GM18519 (cell line): ENCODE results near the gene RLN2.

ENCODE experiments used
- ATAC-seq: cut with Tn5 transposase; IDR thresholded peaks from one replicate; pipeline ENCODE4 v1.9.1; 2021; ENCODE audit warnings: mild to moderate bottlenecking, moderate library complexity; ENCODE audit not compliant: unreplicated experiment, low FRiP score

The RLN2 gene

GRCh38 chr9:5274770-5275169 lies 29.7 kb downstream of the RLN2 start:
- ATAC-seq, result no peak

DNA sequence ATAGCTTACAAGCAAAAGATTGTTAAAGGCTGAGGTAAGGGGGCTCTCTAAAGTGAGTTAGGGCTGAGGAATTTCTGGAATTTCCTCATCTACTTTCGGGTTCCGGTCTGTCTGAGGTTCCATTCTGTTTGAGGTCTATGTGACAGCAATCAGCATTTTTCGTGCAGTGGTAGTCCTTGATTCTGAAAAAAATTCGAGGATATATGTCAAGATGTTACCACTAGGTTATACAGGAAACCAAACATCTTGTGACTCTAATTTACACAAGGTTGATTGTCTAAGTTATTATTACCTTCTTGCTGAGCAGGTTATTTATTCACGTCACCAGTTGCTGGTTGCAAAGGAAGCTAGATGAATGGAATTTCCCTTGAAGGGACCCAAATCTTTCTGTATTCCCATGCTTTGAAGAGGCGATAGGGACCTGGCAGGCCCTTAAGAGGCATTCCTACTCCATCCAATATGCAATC lies 35.2 kb downstream of the RLN2 start:
- no peak for ATAC-seq

DNA sequence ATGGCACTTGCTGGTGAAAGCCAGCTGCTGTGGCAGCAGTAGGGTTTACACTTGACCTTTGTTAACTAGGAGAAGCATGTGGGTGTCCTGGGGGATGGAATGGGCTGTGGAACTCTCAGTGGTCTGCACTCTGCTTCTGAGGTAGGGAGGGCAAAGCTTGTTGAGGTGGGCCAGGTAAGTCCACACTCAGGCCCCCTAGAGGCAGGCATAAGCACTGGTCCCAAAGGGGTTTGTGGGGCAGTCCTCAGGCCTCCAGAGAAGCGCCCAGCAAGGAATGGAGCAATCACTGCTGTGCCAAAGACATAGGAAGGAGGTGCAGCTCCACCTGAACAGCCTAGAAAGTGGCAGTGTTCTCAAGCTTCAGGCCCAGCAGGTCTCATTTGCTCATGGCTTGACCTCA lies 38.6 kb downstream of the RLN2 start:
- no peak for ATAC-seq

GRCh38 chr9:5264219-5264595 lies 40.3 kb downstream of the RLN2 start:
- ATAC-seq, result no peak

DNA sequence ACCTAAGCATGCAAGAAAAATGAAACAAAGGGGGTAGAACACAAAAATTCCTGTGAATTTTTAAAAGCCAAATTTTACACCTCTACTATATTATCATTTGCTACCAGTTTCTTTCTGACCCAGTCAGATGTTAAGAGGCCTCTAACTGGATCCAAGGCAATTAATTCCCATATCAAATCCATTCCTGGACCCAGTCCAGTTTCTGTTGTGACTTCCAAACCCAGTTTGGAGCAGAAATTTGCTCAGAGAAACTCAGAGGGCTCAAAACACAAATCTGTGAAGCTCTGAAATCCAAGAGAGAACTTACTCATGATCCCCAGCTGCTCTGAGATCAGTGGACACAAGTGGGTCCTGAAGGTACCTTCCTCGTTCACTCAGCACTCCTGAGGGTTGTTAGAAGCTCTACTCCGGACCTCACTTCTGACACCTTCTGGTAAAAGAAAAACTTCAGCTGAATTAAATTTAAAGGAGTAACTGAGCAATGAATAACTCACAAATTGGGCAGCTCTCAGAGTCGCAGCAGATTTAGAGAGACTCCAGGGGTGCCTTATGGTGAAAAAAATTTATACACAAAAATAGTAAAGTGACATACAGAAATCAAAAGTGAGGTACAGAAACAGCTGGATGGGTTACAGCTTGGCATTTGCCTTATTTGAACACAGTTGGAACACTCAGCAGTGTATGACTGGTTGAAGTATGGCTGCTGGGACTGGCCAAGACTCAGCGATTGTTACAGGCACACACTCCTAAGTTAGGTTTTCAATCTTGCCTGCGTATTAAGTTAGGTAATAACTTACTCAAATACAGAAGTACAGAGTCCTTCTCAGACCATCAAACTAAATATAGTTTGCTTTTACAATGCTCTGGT lies 40.9 kb downstream of the RLN2 start:
- no peak for ATAC-seq
